K562 (cell line): Measurements from ENCODE around the gene MXRA7. TPM values are rescaled to one million over a fixed set of nuclear protein-coding genes. Genes with fewer than 3 reads are reported as not detected.

Experiments
- ATAC-seq: fragments of 200-7000 bp; cut with Tn5 transposase; 3 replicates; pipeline ENCODE4 v1.9.1; 2020; ENCODE audit warnings: moderate library complexity
- BruUV-seq: library from RNA; stranded (reverse); fragments of 400-500 nt; replicated peaks from 2 replicates; lab custom pipeline; 2021; lab: Mats Ljungman, UMichigan
- CTCF ChIA-PET: fragments of 300-600 bp; formaldehyde crosslinking; extraction: SDS; loops from one replicate; lab custom pipeline; 2021; ENCODE audit warnings: low intra/inter-chr PET ratio; lab: Yijun Ruan, JAX
- POLR2A ChIA-PET: fragments of 300-600, 350-650 bp; sonication (Branson Sonifier 250); formaldehyde crosslinking; extraction: SDS; loops from one replicate; lab custom pipeline; 2021; ENCODE audit warnings: antibody characterized with exemption, inconsistent platforms; lab: Yijun Ruan, JAX
- DNase-seq, 4 experiments: peaks; one replicate each; pipeline versions ENCODE4 v3.0.0 to v3.0.0-alpha.2; 2011 to 2018; ENCODE audit warnings: low spot score in 3 of 4, mixed read lengths in 3 of 4; ENCODE audit errors: extremely low read depth in 1 of 4
- FAIRE-seq: peaks from 2 replicates; lab custom pipeline; 2011; peaks lifted over from hg19 to GRCh38; lab: Jason Lieb, UNC
- H2AFZ ChIP-seq: 2 replicates; pipeline ENCODE4 v1.6.0; 2011; ENCODE audit warnings: low read depth, low read length, control low read depth, inconsistent platforms
- H3K27ac ChIP-seq: fragments of 200-600 bp; 3 replicates; pipeline ENCODE4 v1.8.0; 2011; ENCODE audit warnings: low read depth, mild to moderate bottlenecking, control low read depth, inconsistent platforms, low read length, moderate library complexity, mixed read lengths; ENCODE audit errors: extremely low read depth
- H3K27me3 ChIP-seq, 2 experiments: fragments of 300-600 bp in 1 of 2; 2 replicates in 1 of 2; 3 replicates in 1 of 2; pipeline versions ENCODE4 v1.6.0 to v1.8.0; 2011; ENCODE audit warnings: inconsistent platforms in 2 of 2, low read length in 2 of 2, mild to moderate bottlenecking in 1 of 2, mixed read lengths in 1 of 2, moderate library complexity in 1 of 2; ENCODE audit not compliant: control insufficient read depth in 2 of 2, insufficient read depth in 2 of 2
- H3K36me3 ChIP-seq: fragments of 300-600 bp; 3 replicates; pipeline ENCODE4 v1.8.0; 2011; ENCODE audit warnings: mild to moderate bottlenecking, low read length, inconsistent platforms; ENCODE audit not compliant: control insufficient read depth, insufficient read depth
- H3K4me1 ChIP-seq, 2 experiments: fragments of 200-600 bp in 1 of 2; replicated peaks in 1 of 2; 2 replicates in 1 of 2; 3 replicates in 1 of 2; pipeline versions ENCODE4 v1.5.1 to v1.8.0; 2011; ENCODE audit warnings: inconsistent platforms in 2 of 2, low read length in 2 of 2, mild to moderate bottlenecking in 1 of 2, mixed read lengths in 1 of 2, moderate library complexity in 1 of 2; ENCODE audit not compliant: control insufficient read depth in 2 of 2, insufficient read depth in 2 of 2
- H3K4me2 ChIP-seq: 2 replicates; pipeline ENCODE4 v1.6.1; 2011; ENCODE audit warnings: low read length, control low read depth, inconsistent platforms, mixed read lengths; ENCODE audit not compliant: insufficient read depth
- H3K4me3 ChIP-seq: fragments of 200-600 bp; sonication (generic), shearing (Covaris generic); 2 replicates; pipeline ENCODE4 v1.5.1; 2016; ENCODE audit warnings: control low read depth, inconsistent platforms
- H3K79me2 ChIP-seq: fragments of 200-600 bp; 3 replicates; pipeline ENCODE4 v1.8.0; 2011; ENCODE audit warnings: low read length, inconsistent platforms; ENCODE audit not compliant: control insufficient read depth, insufficient read depth
- H3K9ac ChIP-seq, 2 experiments: 2 replicates each; pipeline versions ENCODE4 v1.6.0 to v1.6.1; 2011; ENCODE audit warnings: low read depth in 2 of 2, low read length in 2 of 2, control low read depth in 1 of 2, inconsistent platforms in 1 of 2, mild to moderate bottlenecking in 1 of 2, mixed read lengths in 1 of 2; ENCODE audit not compliant: insufficient read depth in 1 of 2
- H3K9me1 ChIP-seq: one replicate; pipeline ENCODE4 v1.6.0; 2011; ENCODE audit warnings: inconsistent platforms, mild to moderate bottlenecking, low read length, moderate library complexity; ENCODE audit not compliant: control insufficient read depth, insufficient read depth
- H3K9me3 ChIP-seq: replicated peaks from 2 replicates; pipeline ENCODE4 v1.5.1; 2011; ENCODE audit warnings: low read depth, low read length, inconsistent platforms; ENCODE audit not compliant: control insufficient read depth, insufficient read depth
- H4K20me1 ChIP-seq: replicated peaks from 2 replicates; pipeline ENCODE4 v1.6.1; 2011; ENCODE audit warnings: low read length, inconsistent platforms, mixed read lengths; ENCODE audit not compliant: control insufficient read depth, insufficient read depth
- FOXK2 ChIP-seq, 2 experiments: fragments of 450-650 bp; IDR thresholded peaks in 1 of 2; conservative IDR thresholded peaks in 1 of 2; 2 replicates each; pipeline ENCODE4 v1.6.1; 2016; ENCODE audit warnings: low read depth in 2 of 2, mild to moderate bottlenecking in 1 of 2
- KHSRP ChIP-seq: fragments of 450-650 bp; IDR thresholded peaks from 2 replicates; pipeline ENCODE4 v1.6.1; 2017
- MECOM ChIP-seq: fragments of 250-450 bp; sonication (Bioruptor Pico); IDR thresholded peaks from 2 replicates; pipeline ENCODE4 v1.8.0; 2022; ENCODE audit warnings: inconsistent platforms
- PBX2 ChIP-seq, 2 experiments: IDR thresholded peaks in 1 of 2; conservative IDR thresholded peaks in 1 of 2; 2 replicates each; pipeline ENCODE4 v1.6.1; 2016; ENCODE audit warnings: low read depth in 2 of 2, mild to moderate bottlenecking in 1 of 2, missing compliant biosample characterization in 1 of 2, missing genetic modification characterization in 1 of 2, moderate library complexity in 1 of 2
- SIN3B ChIP-seq: fragments of 450-650 bp; IDR thresholded peaks from 2 replicates; pipeline ENCODE4 v1.6.1; 2017; ENCODE audit warnings: low read depth, mild to moderate bottlenecking, moderate library complexity
- TFAM ChIP-seq: fragments of 250-450 bp; sonication (Bioruptor Pico); conservative IDR thresholded peaks from 2 replicates; pipeline ENCODE4 v1.5.0; 2021; ENCODE audit warnings: mild to moderate bottlenecking, moderate library complexity
- ZBTB2 ChIP-seq: fragments of 450-650 bp; IDR thresholded peaks from 2 replicates; pipeline ENCODE4 v1.6.1; 2016; ENCODE audit warnings: antibody characterized with exemption
- ZBTB49 ChIP-seq: sonication (generic); formaldehyde crosslinking; IDR thresholded peaks from 2 replicates; pipeline ENCODE4 v1.8.0; 2022; ENCODE audit warnings: missing genetic modification reagents, mild to moderate bottlenecking, borderline replicate concordance
- ZBTB7A ChIP-seq: IDR thresholded peaks from 2 replicates; pipeline ENCODE4 v1.6.1; 2011; ENCODE audit warnings: low read depth, mild to moderate bottlenecking, low read length, moderate library complexity, borderline replicate concordance; ENCODE audit not compliant: control insufficient read depth
- ZNF133 ChIP-seq: fragments of 250-450 bp; sonication (Bioruptor Pico); IDR thresholded peaks from 2 replicates; pipeline ENCODE4 v1.4.0; 2020; ENCODE audit warnings: mild to moderate bottlenecking
- ZNF551 ChIP-seq: fragments of 250-450 bp; sonication (Bioruptor Pico); IDR thresholded peaks from 2 replicates; pipeline ENCODE4 v1.5.0; 2021; ENCODE audit warnings: mild to moderate bottlenecking, moderate library complexity
- WGBS: fragments of 100-300 bp; shearing (Covaris generic); methylation state at CpG from one replicate; pipeline ENCODE4 v1.1.6; 2016; ENCODE audit warnings: low coverage, mixed read lengths; ENCODE audit not compliant: insufficient coverage; ENCODE audit errors: missing lambda C conversion rate; 5-methylcytosine and 5-hydroxymethylcytosine counted together
- in situ Hi-C: fragments of 300-500 bp; cut with MboI; formaldehyde crosslinking; loops from 4 replicates; pipeline ENCODE4 v1.15.0; 2018; ENCODE audit warnings: inconsistent platforms, mixed read lengths
- intact Hi-C: fragments of 100-400 bp; cut with micrococcal nuclease; formaldehyde crosslinking; loops from 2 replicates; pipeline ENCODE4 v1.14.2; 2022
- polyA plus RNA-seq, 8 experiments: library from polyadenylated mRNA; depleted of rRNA in 4 of 8; stranded (reverse) in 5 of 8; unstranded in 3 of 8; fragments of >200 nt; fragmentation: Nextera tagmentation in 2 of 8; fragmentation: Illumina TruSeq in 1 of 8; extraction: Ambion mirVana in 2 of 8; extraction: Trizol in 1 of 8; gene quantifications; 2 replicates each; pipeline versions ENCODE4 v1.2.1 to v1.2.3, GENCODE V29; 2011 to 2014; ENCODE audit warnings: inconsistent platforms in 1 of 8, missing spikeins in 1 of 8
- total RNA-seq, 7 experiments: library from RNA; depleted of rRNA in 6 of 7; stranded (reverse); fragments of >200 nt in 6 of 7; fragmentation: Illumina TruSeq in 2 of 7; extraction: Trizol in 2 of 7; gene quantifications; 2 replicates each; pipeline versions ENCODE4 v1.2.1 to v1.2.3, GENCODE V29; 2011 to 2021; ENCODE audit warnings: low replicate concordance in 1 of 7

The MXRA7 gene
- total and polyA plus RNA-seq, 9 of the 15 experiments (the other 6 are each of a cell fraction or from before 2014, with no cell fraction given): 2.6 to 38.4 (median 14.3) TPM

- TF ChIP-seq ZNF133 (CRISPR knock-in tag) (no peak), MECOM (CRISPR knock-in tag) (no peak), KHSRP (no peak), ZNF551 (CRISPR knock-in tag) (no peak), FOXK2 (conservative IDR thresholded peaks at IDR 0.05 in 1 of 2, IDR thresholded peaks at IDR 0.05 in 1 of 2; ENCODE audit: low read depth in 2 of 2) (no peak), ZBTB2 (no peak), SIN3B (no peak), TFAM (CRISPR knock-in tag) (no peak), ZBTB7A (no peak), ZBTB49 (CRISPR knock-in tag) (no peak), PBX2 (CRISPR knock-in tag; IDR thresholded peaks at IDR 0.05; ENCODE audit: low read depth) (no peak), PBX2 (tag; conservative IDR thresholded peaks at IDR 0.05; ENCODE audit: low read depth) (no peak)
- in situ Hi-C loops (no loop called here), intact Hi-C loops (loop anchor here (5.0 kb wide), 1 partner anchor 36 kb away; no protein-coding TSS in a partner anchor)
- FAIRE-seq (no peak), ATAC-seq (no peak), DNase-seq (no peak)
- H4K20me1 ChIP-seq: no peaks in the 10 kb centered on the region
- 84% methylated on average over 3 of the region's 3 CpGs for WGBS
- 0 out of 4 replicates have a peak overlapping the region, but pooled peaks of 1 of the 2 experiments have one; percentile 2 for H3K9ac ChIP-seq
- no peaks in the 10 kb centered on the region for H3K36me3 ChIP-seq
- peaks cover 29 to 32% of the 10 kb centered on the region in 2 experiments; a peak in 4 of 5 replicates for H3K4me1 ChIP-seq
- ChIA-PET CTCF (no interaction called here), POLR2A (interaction anchor here (1.1 to 1.2 kb wide), 2 partner anchors 64 to 117 kb away, joined by 3 to 4 read pairs; no protein-coding TSS in a partner anchor)
- H3K9me3 ChIP-seq: no peaks in the 10 kb centered on the region
- no peak overlapping the region; the same call in 2 of the 3 replicates for H3K27ac ChIP-seq
- peaks cover 7% of the 10 kb centered on the region; the same call in 2 of the 3 replicates for H3K79me2 ChIP-seq
- H3K4me2 ChIP-seq: no peak overlapping the region
- no peaks in the 10 kb centered on the region for H3K9me1 ChIP-seq
- no peaks in the 10 kb centered on the region for H3K27me3 ChIP-seq
- no peak overlapping the region for H3K4me3 ChIP-seq
- BruUV-seq: no TSS peak
- no peak overlapping the region for H2AFZ ChIP-seq
These were observed 37.9 kb downstream of the MXRA7 start for GRCh38 chr17:76672892-76673291.
